IMR-90 (cell line): ENCODE measurements around the gene CYSRT1.

Experiments
- CEBPB ChIP-seq: IDR thresholded peaks from 2 replicates; pipeline ENCODE4 v1.6.1; 2012; ENCODE audit warnings: low read depth, low read length, improper control_type of control experiment
- CHD1 ChIP-seq: IDR thresholded peaks from 2 replicates; pipeline ENCODE4 v1.6.1; 2012; ENCODE audit warnings: low read depth, low read length, improper control_type of control experiment
- MAFK ChIP-seq: IDR thresholded peaks from 2 replicates; pipeline ENCODE4 v1.6.1; 2012; ENCODE audit warnings: low read depth, low read length, improper control_type of control experiment
- MAZ ChIP-seq: IDR thresholded peaks from 2 replicates; pipeline ENCODE4 v1.6.1; 2012; ENCODE audit warnings: low read depth, mild to moderate bottlenecking, low read length, improper control_type of control experiment, moderate library complexity, borderline replicate concordance
- MXI1 ChIP-seq: IDR thresholded peaks from 2 replicates; pipeline ENCODE4 v1.6.1; 2012; ENCODE audit warnings: low read depth, mild to moderate bottlenecking, low read length, moderate library complexity, borderline replicate concordance
- NFE2L2 ChIP-seq: fragments of 150-350 bp; IDR thresholded peaks from 2 replicates; pipeline ENCODE4 v1.6.1; 2016; ENCODE audit warnings: low read depth, mild to moderate bottlenecking, low read length
- POLR2A ChIP-seq: IDR thresholded peaks from 2 replicates; pipeline ENCODE4 v1.6.1; 2012; ENCODE audit warnings: mild to moderate bottlenecking, low read depth, low read length
- RAD21 ChIP-seq: IDR thresholded peaks from 2 replicates; pipeline ENCODE4 v1.6.1; 2012; ENCODE audit warnings: low read length, improper control_type of control experiment
- RFX5 ChIP-seq: IDR thresholded peaks from 2 replicates; pipeline ENCODE4 v1.8.0; 2012; ENCODE audit warnings: low read depth, mild to moderate bottlenecking, low read length, moderate library complexity
- SMC3 ChIP-seq: fragments of 150-350 bp; IDR thresholded peaks from 2 replicates; pipeline ENCODE4 v1.6.1; 2016; ENCODE audit warnings: low read depth, mild to moderate bottlenecking, antibody characterized with exemption, low read length, moderate library complexity
- TF ChIP-seq, protein P1 (sequence below): conservative IDR thresholded peaks from 2 replicates; pipeline ENCODE4 v1.5.1; 2012; ENCODE audit warnings: mild to moderate bottlenecking, low read depth, low read length, improper control_type of control experiment
- TF ChIP-seq, protein P2 (sequence below): fragments of 150-350 bp; IDR thresholded peaks from 2 replicates; pipeline ENCODE4 v1.6.1; 2016; ENCODE audit warnings: low read depth, mild to moderate bottlenecking, low read length, moderate library complexity, borderline replicate concordance
- TF ChIP-seq, protein P3 (sequence below): fragments of 150-350 bp; IDR thresholded peaks from 2 replicates; pipeline ENCODE4 v1.6.1; 2017; ENCODE audit warnings: mild to moderate bottlenecking, antibody characterized with exemption, low read length, low read depth

DNA sequence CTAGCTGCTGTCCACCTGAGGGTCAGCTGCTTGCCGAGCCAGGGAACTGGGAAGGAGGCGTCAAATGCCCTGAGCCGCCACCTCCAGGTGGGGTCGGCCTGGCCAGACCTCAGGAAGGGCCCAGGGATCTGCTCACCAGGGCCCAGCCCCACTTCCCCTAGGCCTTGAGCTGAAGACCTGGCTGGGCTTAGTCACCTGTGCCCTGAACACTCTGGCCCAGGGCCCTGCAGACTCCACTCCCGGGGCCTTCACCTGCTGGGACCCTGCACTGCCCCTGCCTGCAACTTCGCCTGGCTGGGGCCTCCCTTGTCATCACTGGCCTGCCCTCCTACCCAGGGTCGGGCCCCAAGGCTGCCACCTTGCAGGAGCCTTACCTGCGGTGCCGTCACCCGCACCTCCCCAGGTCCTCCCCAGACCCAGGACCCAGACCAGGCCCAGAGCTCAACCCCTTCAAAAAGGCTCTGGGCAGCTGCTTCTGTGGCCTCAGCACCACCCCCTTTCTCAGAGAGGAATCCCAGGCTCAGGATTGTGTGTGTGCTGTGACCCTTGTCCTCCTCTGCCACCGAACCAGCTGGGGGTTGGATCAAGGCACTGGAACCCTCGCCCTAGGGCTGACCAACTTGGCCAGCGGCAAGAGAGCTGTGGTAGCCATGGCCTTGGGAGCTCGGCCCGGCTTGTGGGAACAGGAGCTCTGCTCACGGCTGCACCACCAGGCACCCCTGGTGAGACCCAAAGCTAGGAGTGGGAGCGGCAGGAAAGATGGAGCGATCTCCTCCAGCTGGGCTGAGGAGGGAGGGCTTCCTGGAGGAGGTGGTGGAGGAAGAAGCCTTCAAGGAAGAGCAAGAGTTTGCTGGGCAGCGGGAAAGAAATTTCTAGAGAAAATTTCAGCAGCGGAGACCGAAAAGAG, 29.0 kb downstream of the CYSRT1 start:
- no peak for TF ChIP-seq SMC3
- TF ChIP-seq, protein P1, sequence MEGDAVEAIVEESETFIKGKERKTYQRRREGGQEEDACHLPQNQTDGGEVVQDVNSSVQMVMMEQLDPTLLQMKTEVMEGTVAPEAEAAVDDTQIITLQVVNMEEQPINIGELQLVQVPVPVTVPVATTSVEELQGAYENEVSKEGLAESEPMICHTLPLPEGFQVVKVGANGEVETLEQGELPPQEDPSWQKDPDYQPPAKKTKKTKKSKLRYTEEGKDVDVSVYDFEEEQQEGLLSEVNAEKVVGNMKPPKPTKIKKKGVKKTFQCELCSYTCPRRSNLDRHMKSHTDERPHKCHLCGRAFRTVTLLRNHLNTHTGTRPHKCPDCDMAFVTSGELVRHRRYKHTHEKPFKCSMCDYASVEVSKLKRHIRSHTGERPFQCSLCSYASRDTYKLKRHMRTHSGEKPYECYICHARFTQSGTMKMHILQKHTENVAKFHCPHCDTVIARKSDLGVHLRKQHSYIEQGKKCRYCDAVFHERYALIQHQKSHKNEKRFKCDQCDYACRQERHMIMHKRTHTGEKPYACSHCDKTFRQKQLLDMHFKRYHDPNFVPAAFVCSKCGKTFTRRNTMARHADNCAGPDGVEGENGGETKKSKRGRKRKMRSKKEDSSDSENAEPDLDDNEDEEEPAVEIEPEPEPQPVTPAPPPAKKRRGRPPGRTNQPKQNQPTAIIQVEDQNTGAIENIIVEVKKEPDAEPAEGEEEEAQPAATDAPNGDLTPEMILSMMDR = no peak
- TF ChIP-seq CEBPB = no peak
- TF ChIP-seq POLR2A = no peak
- TF ChIP-seq CHD1 = no peak
- TF ChIP-seq MAZ = no peak
- no peak for TF ChIP-seq MXI1
- TF ChIP-seq, protein P2, sequence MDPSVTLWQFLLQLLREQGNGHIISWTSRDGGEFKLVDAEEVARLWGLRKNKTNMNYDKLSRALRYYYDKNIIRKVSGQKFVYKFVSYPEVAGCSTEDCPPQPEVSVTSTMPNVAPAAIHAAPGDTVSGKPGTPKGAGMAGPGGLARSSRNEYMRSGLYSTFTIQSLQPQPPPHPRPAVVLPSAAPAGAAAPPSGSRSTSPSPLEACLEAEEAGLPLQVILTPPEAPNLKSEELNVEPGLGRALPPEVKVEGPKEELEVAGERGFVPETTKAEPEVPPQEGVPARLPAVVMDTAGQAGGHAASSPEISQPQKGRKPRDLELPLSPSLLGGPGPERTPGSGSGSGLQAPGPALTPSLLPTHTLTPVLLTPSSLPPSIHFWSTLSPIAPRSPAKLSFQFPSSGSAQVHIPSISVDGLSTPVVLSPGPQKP = no peak
- TF ChIP-seq RAD21 = no peak
- TF ChIP-seq, protein P3, sequence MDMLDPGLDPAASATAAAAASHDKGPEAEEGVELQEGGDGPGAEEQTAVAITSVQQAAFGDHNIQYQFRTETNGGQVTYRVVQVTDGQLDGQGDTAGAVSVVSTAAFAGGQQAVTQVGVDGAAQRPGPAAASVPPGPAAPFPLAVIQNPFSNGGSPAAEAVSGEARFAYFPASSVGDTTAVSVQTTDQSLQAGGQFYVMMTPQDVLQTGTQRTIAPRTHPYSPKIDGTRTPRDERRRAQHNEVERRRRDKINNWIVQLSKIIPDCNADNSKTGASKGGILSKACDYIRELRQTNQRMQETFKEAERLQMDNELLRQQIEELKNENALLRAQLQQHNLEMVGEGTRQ = no peak
- no peak for TF ChIP-seq RFX5
- TF ChIP-seq NFE2L2 = no peak
- no peak for TF ChIP-seq MAFK
